ENCODE data around the gene CYP27B1.

Gene CYP27B1

DNA sequence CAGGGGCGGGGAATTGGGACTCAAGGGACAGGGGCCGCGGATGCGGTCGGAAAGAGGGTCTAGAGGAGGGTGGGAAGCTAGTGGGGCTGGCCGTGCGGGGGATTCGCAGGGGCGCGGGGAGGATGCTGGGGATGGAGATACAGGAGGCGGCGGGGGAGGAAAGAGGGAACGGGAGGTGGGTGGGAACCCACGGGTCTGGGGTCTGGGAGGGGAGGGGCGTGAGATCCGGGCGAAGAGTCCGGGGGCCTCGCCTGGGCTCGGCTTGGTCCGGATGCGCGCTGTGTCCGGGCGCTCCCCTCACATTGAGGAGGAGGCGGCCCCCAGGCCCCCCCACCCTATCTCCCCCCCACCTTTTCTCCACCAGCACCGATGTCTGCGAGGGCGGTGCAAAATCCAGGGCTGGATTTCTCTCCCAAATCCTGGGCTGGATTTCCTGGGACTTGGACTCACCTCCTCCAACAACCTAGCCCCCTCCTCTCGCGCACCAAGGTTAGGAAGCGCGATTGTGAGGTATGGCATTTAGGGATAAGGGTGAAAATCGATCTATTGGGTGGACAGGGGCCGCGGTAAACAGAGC lies 28.1 kb downstream of the CYP27B1 start, which contains the start of gene AGAP2:
Gene AGAP2, minus strand, starts transcription at position 82 of the 577 bp plus-strand sequence. CDS start 496 bp downstream, outside the sequence.
- Mint-ChIP-seq H3K4me3 (peak within 1 kb of the TSS; percentile 74 to 84), H3K9me3 (no peaks in the 10 kb centered on the region), H3K27ac (peak within 1 kb of the TSS; percentile 92 to 97), H3K27me3 (no peaks in the 10 kb centered on the region), H3K4me1 (ENCODE audit: low read depth in 2 of 2) (peaks cover 42 to 50% of the 10 kb centered on the region in 2 donors), H3K36me3 (ENCODE audit: insufficient read depth) (peaks cover 57% of the 10 kb centered on the region)
- ATAC-seq (replicated peaks) (no peak), DNase-seq (no peak)

DNA sequence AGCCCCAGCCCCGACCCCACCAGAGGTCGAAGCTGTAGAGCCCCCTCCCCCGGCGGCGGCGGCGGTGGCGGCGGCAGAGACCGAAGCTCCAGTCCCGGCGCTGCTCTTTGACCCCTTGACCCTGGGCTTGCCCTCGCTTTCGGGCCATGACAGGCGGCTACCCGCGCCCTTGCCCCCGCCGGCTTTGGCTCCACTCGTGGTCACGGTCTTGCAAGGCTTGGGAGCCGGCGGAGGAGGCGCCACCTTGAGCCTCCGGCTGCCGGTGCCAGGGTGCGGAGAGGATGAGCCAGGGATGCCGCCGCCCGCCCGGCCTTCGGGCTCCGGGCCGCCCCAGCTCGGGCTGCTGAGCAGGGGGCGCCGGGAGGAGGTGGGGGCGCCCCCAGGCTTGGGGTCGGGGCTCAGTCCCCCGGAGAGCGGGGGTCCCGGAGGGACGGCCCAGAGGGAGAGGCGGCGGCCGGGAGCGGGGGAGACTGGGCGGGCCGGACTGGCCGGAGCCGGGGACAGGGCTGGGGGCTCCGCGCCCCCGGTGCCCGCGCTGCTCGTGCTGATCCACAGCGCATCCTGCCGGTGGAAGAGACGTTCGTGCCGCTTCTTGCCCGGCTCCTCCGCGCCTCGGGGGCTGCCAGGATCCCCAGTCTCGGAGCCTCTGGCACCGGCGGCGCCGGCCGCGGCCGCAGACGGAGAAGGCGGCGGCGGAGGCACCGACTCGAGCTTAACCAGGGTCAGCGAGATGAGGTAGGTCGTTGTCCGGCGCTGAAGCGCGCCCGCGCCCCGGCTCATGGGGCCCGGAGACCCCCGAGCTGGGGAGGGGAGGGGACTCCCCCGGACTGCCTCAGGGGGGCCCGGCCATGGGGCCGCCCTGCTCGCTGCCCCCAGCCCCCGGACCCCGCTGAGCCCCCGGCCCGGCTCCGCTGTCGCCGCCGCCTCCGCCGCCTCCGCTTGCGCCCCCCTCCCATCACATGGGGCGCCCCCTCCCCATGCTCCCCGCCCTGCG lies 29.1 kb downstream of the CYP27B1 start:
- no peak for DNase-seq
- ATAC-seq (replicated peaks) = no peak

DNA sequence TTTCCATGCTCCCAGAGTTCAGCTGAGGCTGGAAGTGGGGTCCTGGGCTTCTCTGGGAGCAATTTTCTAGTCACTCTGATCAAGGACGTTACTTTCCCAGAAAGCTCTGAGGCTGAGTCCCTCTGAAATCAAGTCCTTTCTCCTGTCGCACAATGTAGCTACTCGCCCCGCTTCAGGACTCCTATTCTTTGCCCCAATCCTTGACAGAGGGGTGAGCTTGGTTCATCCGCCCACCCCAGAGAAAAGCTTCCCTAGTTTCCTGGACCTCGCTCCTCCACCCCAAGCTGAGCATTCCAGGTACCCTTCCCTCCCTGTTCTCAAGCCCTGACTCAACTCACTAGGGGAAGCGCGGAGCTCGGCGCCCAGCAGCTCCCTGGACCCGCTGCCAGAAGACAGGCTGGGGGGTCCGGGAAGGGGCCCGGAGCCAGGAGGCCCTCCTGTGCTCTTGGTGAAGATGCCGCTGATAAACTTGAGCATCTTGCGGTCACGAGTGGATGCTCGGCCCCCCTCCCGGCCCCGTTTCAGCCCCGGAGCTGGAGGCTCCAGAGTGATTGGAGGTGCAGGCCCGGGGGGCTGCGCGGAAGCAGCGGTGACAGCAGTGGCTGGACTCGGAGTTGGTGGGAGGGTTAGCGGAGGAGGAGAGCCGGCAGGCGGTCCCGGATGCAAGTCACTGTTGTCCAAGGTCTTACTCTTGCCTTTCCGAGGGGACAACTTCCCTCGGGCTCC lies 30.0 kb downstream of the CYP27B1 start:
- no peak overlapping the region for H3K4me3 Mint-ChIP-seq
- peaks cover 69% of the 10 kb centered on the region for H3K36me3 Mint-ChIP-seq (ENCODE audit: insufficient read depth)
- DNase-seq (no peak), ATAC-seq (replicated peaks) (no peak)
- H3K27ac Mint-ChIP-seq = peak overlapping the region; percentile 85 to 86
- H3K27me3 Mint-ChIP-seq = no peaks in the 10 kb centered on the region
- H3K4me1 Mint-ChIP-seq (ENCODE audit: low read depth in 2 of 2) = peaks cover 39 to 43% of the 10 kb centered on the region in 2 donors
- H3K9me3 Mint-ChIP-seq = no peaks in the 10 kb centered on the region

More for the DNA sequence above, 29.1 kb downstream of the CYP27B1 start:
- Mint-ChIP-seq H3K4me3 (no peak overlapping the region), H3K4me1 (ENCODE audit: low read depth in 2 of 2) (peaks cover 42 to 50% of the 10 kb centered on the region in 2 donors), H3K9me3 (no peaks in the 10 kb centered on the region), H3K27ac (no peak overlapping the region), H3K27me3 (no peaks in the 10 kb centered on the region), H3K36me3 (ENCODE audit: insufficient read depth) (peaks cover 64% of the 10 kb centered on the region)

DNA sequence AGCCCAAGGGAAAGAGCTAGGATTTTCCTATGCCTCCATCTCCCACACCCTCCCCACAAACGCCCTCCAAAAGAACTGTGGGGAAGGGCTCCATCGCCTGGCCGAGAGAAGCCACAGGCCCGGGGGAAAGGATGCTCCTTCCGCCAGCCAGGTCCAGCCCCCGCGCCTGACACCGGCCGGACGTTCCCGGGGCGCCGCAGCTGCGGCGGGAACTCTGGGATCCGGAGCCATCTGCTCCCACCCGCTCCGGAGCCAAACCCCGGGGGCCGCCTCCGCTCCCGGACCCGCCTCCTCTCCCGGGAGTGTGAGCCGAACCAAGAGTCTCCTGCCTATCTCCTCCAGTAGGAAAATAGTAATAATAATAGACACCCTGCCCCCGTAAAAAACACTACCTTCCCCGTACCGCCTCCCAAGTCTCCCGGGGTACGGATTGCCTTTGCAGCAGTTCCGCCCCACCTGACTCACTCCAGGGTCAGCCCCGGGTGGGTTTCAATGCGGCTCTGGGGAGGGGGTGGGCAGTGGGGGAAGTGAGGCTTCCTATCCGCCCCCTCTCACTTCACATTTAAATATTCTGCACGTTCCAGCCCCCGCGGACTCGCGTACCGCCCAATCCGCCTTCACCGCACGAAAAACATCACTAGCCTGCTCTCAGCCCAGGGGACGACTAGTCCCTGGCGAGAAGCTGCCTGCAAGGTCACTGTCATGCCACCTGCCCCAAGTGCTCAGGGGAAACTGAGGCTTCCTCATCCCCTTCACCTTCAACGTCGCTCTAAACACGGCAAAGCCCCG lies 30.7 kb downstream of the CYP27B1 start:
- H3K27ac Mint-ChIP-seq = peak overlapping the region; percentile 85 to 90
- H3K4me1 Mint-ChIP-seq (ENCODE audit: low read depth in 2 of 2) = peaks cover 32 to 38% of the 10 kb centered on the region in 2 donors
- H3K36me3 Mint-ChIP-seq (ENCODE audit: insufficient read depth) = peaks cover 69% of the 10 kb centered on the region
- ATAC-seq (replicated peaks) (no peak), DNase-seq (no peak)
- H3K9me3 Mint-ChIP-seq = no peaks in the 10 kb centered on the region
- H3K4me3 Mint-ChIP-seq = no peak overlapping the region
- H3K27me3 Mint-ChIP-seq = no peaks in the 10 kb centered on the region

DNA sequence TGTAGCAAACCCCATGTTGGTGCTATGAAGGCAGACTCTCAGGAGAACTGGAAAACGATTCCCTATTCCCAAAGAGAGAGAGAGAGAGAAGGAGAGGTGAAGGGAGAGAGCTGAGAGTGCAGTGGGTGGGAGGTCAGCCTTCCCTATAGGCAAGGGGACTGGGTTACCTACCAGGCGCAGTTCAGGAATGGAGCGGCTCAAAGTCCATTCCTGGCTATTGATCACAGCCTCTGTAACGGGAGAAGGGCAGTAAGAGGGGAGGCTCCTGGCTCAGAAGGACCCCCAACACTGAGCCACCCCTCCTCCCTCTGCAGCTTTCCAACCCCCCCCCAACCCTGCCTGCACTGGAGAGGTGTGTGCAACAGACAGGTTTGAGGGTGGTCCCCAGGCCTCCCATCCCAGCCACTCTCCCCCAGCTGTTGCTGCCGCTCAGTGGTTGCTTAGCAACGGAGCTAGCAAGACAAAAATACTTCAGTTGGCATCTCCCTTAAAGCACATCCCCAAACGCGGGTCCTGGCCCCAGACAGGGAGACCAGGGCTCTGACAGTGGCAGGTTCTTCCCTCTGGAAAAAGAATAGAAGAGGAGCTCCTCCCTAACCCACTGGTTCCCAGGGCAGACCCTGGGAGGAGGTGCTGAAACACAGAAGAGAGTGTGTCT lies 31.6 kb downstream of the CYP27B1 start:
- no peaks in the 10 kb centered on the region for H3K9me3 Mint-ChIP-seq
- no peaks in the 10 kb centered on the region for H3K27me3 Mint-ChIP-seq
- peak overlapping the region; percentile 75 to 90 for H3K27ac Mint-ChIP-seq
- DNase-seq (no peak), ATAC-seq (replicated peaks) (no peak)
- H3K4me3 Mint-ChIP-seq = no peak overlapping the region
- peaks cover 25 to 30% of the 10 kb centered on the region in 2 donors for H3K4me1 Mint-ChIP-seq (ENCODE audit: low read depth in 2 of 2)
- H3K36me3 Mint-ChIP-seq (ENCODE audit: insufficient read depth) = peaks cover 69% of the 10 kb centered on the region

DNA sequence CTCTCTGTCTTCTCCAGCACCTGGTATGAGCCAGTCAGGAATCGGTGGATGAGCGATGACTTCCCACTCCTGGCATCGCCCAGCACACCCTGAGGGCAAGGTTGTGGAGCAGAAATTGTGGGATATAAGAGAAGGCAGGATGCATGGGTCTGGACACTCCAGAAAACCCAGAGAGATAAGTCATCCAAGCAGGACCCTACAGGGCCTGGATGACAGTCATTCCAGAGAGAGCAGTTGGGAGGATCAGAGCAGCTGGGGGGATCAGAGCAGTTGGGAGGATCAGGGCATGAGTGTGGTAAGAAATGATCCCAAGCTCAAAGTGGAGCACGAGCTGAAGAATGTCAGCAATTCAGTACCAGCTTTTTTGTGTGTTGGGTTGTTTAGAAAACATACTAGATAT lies 32.3 kb downstream of the CYP27B1 start:
- Mint-ChIP-seq H3K9me3 (no peaks in the 10 kb centered on the region), H3K36me3 (ENCODE audit: insufficient read depth) (peaks cover 69% of the 10 kb centered on the region), H3K4me1 (ENCODE audit: low read depth in 2 of 2) (peaks cover 22 to 26% of the 10 kb centered on the region in 2 donors), H3K4me3 (peak overlapping the region in 1 of 2 donors; percentile 9), H3K27ac (peak overlapping the region; percentile 75 to 90), H3K27me3 (no peaks in the 10 kb centered on the region)
- no peak for DNase-seq
- no peak for ATAC-seq (replicated peaks)

DNA sequence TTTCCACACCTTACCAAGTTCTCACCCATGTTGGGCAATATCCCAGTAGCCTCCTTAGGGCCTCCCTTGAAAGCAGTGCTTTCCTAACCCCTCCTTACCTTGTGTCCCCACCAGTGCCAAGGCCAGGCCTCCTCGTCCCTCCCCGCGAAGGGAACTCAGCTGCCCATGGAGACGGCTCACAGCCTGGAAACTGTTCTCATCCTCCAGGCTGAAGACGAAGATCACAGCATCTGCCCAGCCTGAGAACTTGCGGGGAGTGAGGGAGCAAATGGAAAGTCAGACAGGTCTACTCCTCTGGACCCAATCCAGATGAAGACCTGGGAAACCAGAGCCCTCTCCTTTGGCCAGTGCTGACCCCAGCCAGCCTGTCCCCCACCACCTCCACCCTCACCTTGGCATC lies 33.0 kb downstream of the CYP27B1 start:
- peaks cover 16 to 20% of the 10 kb centered on the region in 2 donors for H3K4me1 Mint-ChIP-seq (ENCODE audit: low read depth in 2 of 2)
- no peaks in the 10 kb centered on the region for H3K9me3 Mint-ChIP-seq
- no peaks in the 10 kb centered on the region for H3K27me3 Mint-ChIP-seq
- peaks cover 68% of the 10 kb centered on the region for H3K36me3 Mint-ChIP-seq (ENCODE audit: insufficient read depth)
- peak overlapping the region in 1 of 2 donors; percentile 75 for H3K27ac Mint-ChIP-seq
- DNase-seq (no peak), ATAC-seq (replicated peaks) (no peak)
- H3K4me3 Mint-ChIP-seq = no peak overlapping the region

DNA sequence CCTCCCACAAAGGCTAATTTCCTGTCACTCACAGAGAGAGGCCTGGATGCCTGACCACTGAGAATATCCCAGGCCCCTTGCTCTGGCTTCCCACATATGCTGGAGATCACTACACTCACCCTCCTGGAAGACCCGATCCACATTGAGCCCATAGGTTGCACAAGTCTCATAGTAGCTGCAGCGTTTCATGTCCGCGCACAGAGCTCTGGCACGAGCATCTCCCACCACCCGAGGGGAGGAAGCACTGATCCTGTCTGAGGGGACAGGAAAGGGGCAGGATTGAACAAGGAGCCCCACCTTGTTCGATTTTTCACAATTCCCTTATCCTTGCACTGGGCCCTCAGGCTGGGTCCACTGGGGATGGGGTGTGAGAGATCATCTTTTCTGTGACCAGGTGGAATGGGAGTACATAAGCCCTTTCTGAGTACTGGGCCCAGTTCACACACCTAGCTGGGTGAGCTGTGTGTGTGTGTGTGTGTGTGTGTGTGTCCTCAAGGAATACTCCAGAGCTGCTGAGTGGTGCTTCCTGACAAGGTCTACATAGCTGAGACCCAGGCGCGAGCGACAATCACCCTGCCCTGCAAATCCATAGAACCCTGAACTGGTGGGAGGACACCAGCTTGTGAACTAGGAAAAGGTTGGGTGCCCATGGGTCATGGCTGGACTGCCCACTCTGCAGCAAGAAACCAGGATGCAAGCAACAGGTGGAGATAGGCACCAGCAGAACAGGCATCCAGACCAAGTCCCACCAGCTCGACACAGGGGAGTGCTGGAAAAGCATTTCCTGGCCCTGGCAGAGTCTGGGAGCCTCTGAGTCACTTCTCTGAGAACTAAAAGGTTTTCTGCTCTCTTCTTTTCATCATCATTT lies 33.9 kb downstream of the CYP27B1 start:
- Mint-ChIP-seq H3K4me1 (ENCODE audit: low read depth in 2 of 2) (peaks cover 18 to 19% of the 10 kb centered on the region in 2 donors), H3K4me3 (no peak overlapping the region), H3K9me3 (no peaks in the 10 kb centered on the region), H3K27me3 (no peaks in the 10 kb centered on the region), H3K27ac (peak overlapping the region in 1 of 2 donors; percentile 87), H3K36me3 (ENCODE audit: insufficient read depth) (peaks cover 75% of the 10 kb centered on the region)
- no peak for DNase-seq
- no peak for ATAC-seq (replicated peaks)

DNA sequence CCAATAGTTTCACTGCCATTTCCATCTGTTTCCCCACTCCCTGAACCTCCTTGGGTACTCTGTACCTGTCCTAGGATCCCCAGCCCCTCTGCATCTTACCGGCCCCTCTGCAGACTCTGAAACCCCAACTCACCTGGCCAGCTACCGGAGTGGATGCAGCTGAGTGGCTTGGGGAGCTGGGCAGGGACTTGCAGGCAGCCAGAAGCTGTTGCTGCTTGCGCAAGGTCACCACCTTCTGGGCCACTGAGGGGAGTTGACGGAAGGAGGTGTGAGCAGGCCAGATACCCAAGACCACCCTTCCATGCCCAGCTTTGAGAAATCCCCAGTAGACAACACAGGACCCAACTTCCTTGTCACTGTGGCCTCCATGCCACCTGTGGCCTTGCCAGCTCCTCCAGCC lies 34.6 kb downstream of the CYP27B1 start:
- Mint-ChIP-seq H3K4me1 (ENCODE audit: low read depth in 2 of 2) (peaks cover 18 to 19% of the 10 kb centered on the region in 2 donors), H3K4me3 (no peak overlapping the region), H3K27ac (peak overlapping the region; percentile 20 to 87), H3K27me3 (no peaks in the 10 kb centered on the region), H3K36me3 (ENCODE audit: insufficient read depth) (peaks cover 82% of the 10 kb centered on the region), H3K9me3 (no peaks in the 10 kb centered on the region)
- ATAC-seq (replicated peaks) (no peak), DNase-seq (no peak)

DNA sequence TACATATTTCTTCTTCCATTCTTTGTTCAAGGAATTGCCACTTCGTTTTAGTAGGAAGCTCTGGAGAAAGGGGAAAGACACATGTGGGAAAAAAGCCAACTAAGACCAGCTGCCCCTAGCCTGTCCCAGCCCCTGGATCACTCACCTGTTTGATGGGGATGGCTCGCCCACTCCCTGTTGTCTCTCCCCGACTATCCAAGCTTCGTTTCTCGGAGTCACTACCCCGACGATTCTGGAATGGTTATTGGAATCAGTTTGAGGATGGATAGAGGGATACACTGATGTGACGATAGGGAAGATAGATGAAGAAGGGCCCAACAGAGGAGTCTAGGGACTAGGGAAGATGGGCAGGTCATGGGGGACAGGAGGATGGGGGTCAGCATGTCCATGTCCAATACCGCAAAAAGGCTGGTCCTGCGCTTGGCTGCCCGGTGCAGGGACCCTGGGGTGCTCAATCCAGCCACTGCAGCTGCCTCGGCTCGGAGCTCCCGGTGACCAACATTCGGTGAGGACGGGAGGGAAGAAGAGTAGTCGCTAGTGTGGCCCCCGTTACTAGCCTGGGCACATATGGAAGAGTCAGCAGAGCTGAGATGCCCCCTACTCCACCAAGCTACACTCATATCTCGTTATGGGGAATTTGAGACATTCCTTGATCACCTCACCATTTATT lies 35.3 kb downstream of the CYP27B1 start:
- Mint-ChIP-seq H3K4me1 (ENCODE audit: low read depth in 2 of 2) (peaks cover 13% of the 10 kb centered on the region in 2 donors), H3K9me3 (no peaks in the 10 kb centered on the region), H3K27me3 (no peaks in the 10 kb centered on the region), H3K4me3 (no peak overlapping the region), H3K27ac (peak overlapping the region in 1 of 2 donors; percentile 20), H3K36me3 (ENCODE audit: insufficient read depth) (peaks cover 85% of the 10 kb centered on the region)
- no peak for ATAC-seq (replicated peaks)
- DNase-seq = no peak

DNA sequence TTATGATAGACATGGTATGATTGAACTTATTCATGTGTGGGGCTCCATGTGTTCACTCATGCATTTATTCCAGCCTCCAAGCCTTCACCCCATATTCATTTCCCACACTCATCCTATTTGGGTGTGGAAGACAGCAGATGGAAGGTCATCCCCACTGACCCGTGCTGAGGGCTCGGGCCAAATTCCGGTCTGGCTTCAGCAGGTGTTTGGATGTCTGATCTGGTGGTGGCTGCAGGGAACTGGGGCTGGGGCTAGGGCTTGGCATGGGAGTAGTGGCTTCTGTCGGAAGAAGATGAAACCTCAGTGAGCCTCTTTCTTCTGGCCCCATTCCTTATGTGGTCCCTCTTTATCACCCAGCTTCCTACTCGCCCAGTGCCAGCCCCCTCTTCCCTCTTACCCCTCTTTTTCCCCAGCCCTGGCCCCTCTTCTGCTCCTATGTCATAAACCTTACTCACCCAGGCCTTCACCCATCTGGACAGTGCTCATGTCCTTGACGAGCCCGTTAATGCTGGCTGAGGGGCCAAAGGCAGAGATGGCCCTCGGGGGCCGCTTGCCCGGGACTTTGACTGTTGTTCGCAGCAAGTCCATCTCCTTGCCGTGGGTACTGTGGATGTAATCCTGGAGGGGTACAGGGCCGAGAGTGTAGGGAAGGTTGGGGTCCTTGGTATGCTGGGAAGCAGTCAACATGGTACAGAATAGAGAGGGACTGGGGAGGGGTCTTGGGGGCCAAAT lies 36.4 kb downstream of the CYP27B1 start:
- Mint-ChIP-seq H3K27me3 (no peaks in the 10 kb centered on the region), H3K4me3 (no peak overlapping the region), H3K36me3 (ENCODE audit: insufficient read depth) (peaks cover 87% of the 10 kb centered on the region), H3K9me3 (no peaks in the 10 kb centered on the region), H3K27ac (peak overlapping the region; percentile 49 to 73), H3K4me1 (ENCODE audit: low read depth in 2 of 2) (peaks cover 14 to 16% of the 10 kb centered on the region in 2 donors)
- ATAC-seq (replicated peaks) (no peak), DNase-seq (no peak)

All from effector memory CD8-positive, alpha-beta T cell (primary cell).